22Rv1 (cell line): ENCODE measurements around the gene KIAA0513.

ENCODE experiments used
- H3K27ac ChIP-seq: fragments of 450-650 bp; 2 replicates; pipeline ENCODE4 v1.5.1; 2017
- ZFX ChIP-seq: fragments of 450-650 bp; IDR thresholded peaks from 2 replicates; pipeline ENCODE4 v1.6.1; 2017; ENCODE audit warnings: antibody characterized with exemption, borderline replicate concordance
- TF ChIP-seq, protein P1 (sequence below): fragments of 450-650 bp; IDR thresholded peaks from 2 replicates; pipeline ENCODE4 v1.5.1; 2017; ENCODE audit warnings: mild to moderate bottlenecking

Gene KIAA0513

GRCh38 chr16:85011846-85012284 lies 15.7 kb upstream of the KIAA0513 start:
- no peak for TF ChIP-seq ZFX
- TF ChIP-seq, protein P1, sequence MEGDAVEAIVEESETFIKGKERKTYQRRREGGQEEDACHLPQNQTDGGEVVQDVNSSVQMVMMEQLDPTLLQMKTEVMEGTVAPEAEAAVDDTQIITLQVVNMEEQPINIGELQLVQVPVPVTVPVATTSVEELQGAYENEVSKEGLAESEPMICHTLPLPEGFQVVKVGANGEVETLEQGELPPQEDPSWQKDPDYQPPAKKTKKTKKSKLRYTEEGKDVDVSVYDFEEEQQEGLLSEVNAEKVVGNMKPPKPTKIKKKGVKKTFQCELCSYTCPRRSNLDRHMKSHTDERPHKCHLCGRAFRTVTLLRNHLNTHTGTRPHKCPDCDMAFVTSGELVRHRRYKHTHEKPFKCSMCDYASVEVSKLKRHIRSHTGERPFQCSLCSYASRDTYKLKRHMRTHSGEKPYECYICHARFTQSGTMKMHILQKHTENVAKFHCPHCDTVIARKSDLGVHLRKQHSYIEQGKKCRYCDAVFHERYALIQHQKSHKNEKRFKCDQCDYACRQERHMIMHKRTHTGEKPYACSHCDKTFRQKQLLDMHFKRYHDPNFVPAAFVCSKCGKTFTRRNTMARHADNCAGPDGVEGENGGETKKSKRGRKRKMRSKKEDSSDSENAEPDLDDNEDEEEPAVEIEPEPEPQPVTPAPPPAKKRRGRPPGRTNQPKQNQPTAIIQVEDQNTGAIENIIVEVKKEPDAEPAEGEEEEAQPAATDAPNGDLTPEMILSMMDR, result no peak
- H3K27ac ChIP-seq, result peak overlapping the region; percentile 84

- TF ChIP-seq ZFX, result no peak
- TF ChIP-seq, protein P1, result no peak
- H3K27ac ChIP-seq, result no peak overlapping the region
Observed at GRCh38 chr16:85014311-85014710, 13.3 kb upstream of the KIAA0513 start.

DNA sequence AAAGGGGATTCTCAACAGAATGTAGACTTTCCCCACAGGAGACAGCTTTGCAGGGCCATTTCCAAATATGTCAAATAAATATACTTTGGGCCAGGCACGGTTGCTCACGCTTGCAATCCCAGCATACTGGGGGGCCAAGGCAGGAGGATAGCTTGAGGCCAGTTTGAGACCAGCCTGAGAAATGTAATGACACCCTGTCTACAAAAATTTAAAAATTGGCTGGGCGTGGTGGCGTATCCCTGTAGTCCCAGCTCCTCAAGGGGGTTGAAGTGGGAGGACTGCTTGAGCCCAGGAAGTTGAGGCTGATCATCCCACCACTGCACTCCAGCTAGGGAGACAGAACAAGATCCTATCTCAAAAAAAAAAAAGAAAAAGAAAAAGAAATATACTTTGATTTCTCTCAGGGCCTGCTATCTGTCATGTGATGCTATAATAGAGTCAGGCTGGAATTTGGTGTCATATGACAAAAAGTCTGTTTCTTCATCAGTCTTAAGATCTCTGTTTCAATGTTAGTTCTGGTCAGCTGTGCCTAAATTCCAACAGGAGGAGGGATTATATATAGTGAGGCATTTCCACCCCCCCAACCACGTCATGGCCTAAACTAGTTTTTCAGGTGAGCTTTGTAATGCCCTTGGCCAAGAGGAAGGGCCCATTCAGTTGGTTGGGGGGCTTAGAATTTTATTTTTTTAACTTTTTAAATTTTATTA lies 12.0 kb upstream of the KIAA0513 start:
- TF ChIP-seq, protein P1, result no peak
- TF ChIP-seq ZFX, result no peak
- no peak overlapping the region for H3K27ac ChIP-seq

GRCh38 chr16:85017151-85017550 lies 10.4 kb upstream of the KIAA0513 start:
- TF ChIP-seq ZFX, result no peak
- TF ChIP-seq, protein P1, result no peak
- no peak overlapping the region for H3K27ac ChIP-seq

DNA sequence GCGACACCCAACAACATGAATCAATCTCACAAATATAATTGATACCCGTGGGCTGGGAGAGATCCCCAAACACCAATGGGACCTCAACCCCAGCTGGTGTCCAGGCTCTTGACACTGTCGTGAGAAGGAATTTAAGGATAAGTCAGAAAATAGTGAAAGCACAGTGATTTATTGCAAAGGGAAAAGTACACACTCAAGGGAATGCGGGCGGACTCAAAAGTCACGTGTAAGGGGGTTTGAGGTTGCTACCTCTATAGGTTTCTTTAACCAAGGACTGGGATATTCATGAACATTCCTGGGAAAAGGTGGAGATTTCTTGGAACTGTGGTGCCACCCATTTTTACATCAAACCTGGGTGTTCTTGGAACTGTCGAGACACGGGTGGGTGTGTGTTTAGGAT lies 10.0 kb upstream of the KIAA0513 start:
- TF ChIP-seq, protein P1, result no peak
- no peak for TF ChIP-seq ZFX
- no peak overlapping the region for H3K27ac ChIP-seq

DNA sequence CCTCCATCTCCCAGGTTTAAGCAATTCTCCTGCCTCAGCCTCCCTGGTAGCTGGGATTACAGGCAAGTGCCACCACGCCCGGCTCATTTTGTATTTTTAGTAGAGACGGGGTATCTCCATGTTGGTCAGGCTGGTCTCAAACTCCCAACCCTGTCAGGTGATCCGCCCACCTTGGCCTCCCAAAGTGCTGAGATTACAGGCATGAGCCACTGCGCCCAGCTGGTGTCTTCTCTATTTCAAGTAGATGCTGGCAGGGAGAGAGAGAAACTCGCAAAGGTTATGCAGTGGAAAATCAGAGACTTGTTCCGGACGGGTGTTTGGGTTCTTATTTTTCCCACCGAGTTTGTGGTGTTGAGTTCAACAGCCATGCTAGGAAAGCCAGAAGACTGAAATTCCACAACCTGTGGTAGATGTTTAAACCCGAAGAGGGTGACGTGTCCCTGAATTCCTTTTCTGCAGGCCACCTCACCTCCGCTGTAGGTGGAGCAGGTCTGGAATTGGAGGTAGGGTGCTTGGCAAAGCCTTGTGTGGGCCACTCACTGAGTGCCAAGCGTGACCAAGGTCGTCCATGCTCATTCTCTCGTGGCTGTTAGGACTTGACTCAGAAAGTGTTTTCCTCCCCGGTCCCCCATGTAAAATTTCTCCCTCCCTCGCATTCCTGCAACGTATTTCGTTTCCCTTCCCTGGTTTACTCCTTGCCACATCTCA lies 8.9 kb upstream of the KIAA0513 start:
- H3K27ac ChIP-seq, result no peak overlapping the region
- TF ChIP-seq, protein P1, result no peak
- TF ChIP-seq ZFX, result no peak

GRCh38 chr16:85019659-85020245 lies 7.8 kb upstream of the KIAA0513 start:
- no peak for TF ChIP-seq ZFX
- no peak overlapping the region for H3K27ac ChIP-seq
